IMR-90 (cell line): ENCODE data around the gene ZMIZ1. TPM values are rescaled to one million over a fixed set of nuclear protein-coding genes. Genes with fewer than 3 reads are reported as not detected.

Experiments used
- ATAC-seq: fragments of 200-7000 bp; cut with Tn5 transposase; 2 replicates; pipeline ENCODE4 v1.9.1; 2020; ENCODE audit warnings: low read depth, mild to moderate bottlenecking, moderate library complexity
- BruUV-seq: library from RNA; stranded (reverse); fragments of 400-500 nt; replicated peaks from 2 replicates; lab custom pipeline; 2021; lab: Mats Ljungman, UMichigan
- CTCF ChIA-PET: fragments of 300-600 bp; formaldehyde crosslinking; extraction: SDS; loops from one replicate; lab custom pipeline; 2021; ENCODE audit warnings: antibody characterized with exemption; lab: Yijun Ruan, JAX
- POLR2A ChIA-PET: fragments of 300-600 bp; sonication (Branson Sonifier 250); formaldehyde crosslinking; loops from one replicate; lab custom pipeline; 2022; ENCODE audit warnings: antibody characterized with exemption; ENCODE audit not compliant: unreplicated experiment; lab: Charles Lee
- DNase-seq: peaks from one replicate; pipeline ENCODE4 v3.0.0; 2013
- H2AFZ ChIP-seq: replicated peaks from 2 replicates; pipeline ENCODE3; 2013; ENCODE audit warnings: low read length, mild to moderate bottlenecking; ENCODE audit not compliant: poor library complexity
- H2AK5ac ChIP-seq: 2 replicates; pipeline ENCODE4 v1.6.1; 2013; ENCODE audit warnings: low read depth, low read length, inconsistent platforms
- H2AK9ac ChIP-seq: replicated peaks from 2 replicates; pipeline ENCODE3; 2013; ENCODE audit warnings: mild to moderate bottlenecking, low read depth, low read length, moderate library complexity; ENCODE audit not compliant: poor library complexity
- H2BK120ac ChIP-seq: 2 replicates; pipeline ENCODE4 v1.6.1; 2013; ENCODE audit warnings: low read depth, low read length, inconsistent platforms
- H2BK15ac ChIP-seq: 3 replicates; pipeline ENCODE4 v1.6.1; 2013; ENCODE audit warnings: low read depth, low read length, inconsistent platforms
- H2BK20ac ChIP-seq: 2 replicates; pipeline ENCODE4 v1.6.1; 2013; ENCODE audit warnings: low read depth, mild to moderate bottlenecking, inconsistent platforms, low read length, moderate library complexity
- H2BK5ac ChIP-seq: 2 replicates; pipeline ENCODE4 v1.6.1; 2013; ENCODE audit warnings: mild to moderate bottlenecking, low read depth, low read length, inconsistent platforms; ENCODE audit not compliant: poor library complexity, severe bottlenecking
- H3K14ac ChIP-seq: replicated peaks from 2 replicates; pipeline ENCODE4 v1.6.1; 2013; ENCODE audit warnings: low read depth, low read length, inconsistent platforms
- H3K18ac ChIP-seq: 2 replicates; pipeline ENCODE4 v1.6.1; 2013; ENCODE audit warnings: low read depth, low read length, control low read depth
- H3K23ac ChIP-seq: 2 replicates; pipeline ENCODE4 v1.6.1; 2013; ENCODE audit warnings: low read depth, low read length, inconsistent platforms
- H3K27ac ChIP-seq: 2 replicates; pipeline ENCODE4 v1.5.1; 2013; ENCODE audit warnings: mild to moderate bottlenecking, control low read depth, low read length; ENCODE audit not compliant: insufficient read depth
- H3K27me3 ChIP-seq: 2 replicates; pipeline ENCODE4 v1.6.1; 2013; ENCODE audit warnings: low read length; ENCODE audit not compliant: control insufficient read depth, insufficient read depth
- H3K36me3 ChIP-seq: 2 replicates; pipeline ENCODE4 v1.6.1; 2013; ENCODE audit warnings: low read length, mixed read lengths; ENCODE audit not compliant: control insufficient read depth, insufficient read depth
- H3K4ac ChIP-seq: 2 replicates; pipeline ENCODE4 v1.6.1; 2013; ENCODE audit warnings: low read depth, low read length, inconsistent platforms
- H3K4me1 ChIP-seq: 2 replicates; pipeline ENCODE4 v1.6.1; 2013; ENCODE audit warnings: low read length, mixed read lengths; ENCODE audit not compliant: control insufficient read depth, insufficient read depth
- H3K4me2 ChIP-seq: 2 replicates; pipeline ENCODE4 v1.6.1; 2013; ENCODE audit warnings: low read depth, mild to moderate bottlenecking, control low read depth, low read length, moderate library complexity
- H3K4me3 ChIP-seq: 2 replicates; pipeline ENCODE4 v1.5.1; 2013; ENCODE audit warnings: low read depth, mild to moderate bottlenecking, control low read depth, low read length, moderate library complexity; ENCODE audit not compliant: insufficient read depth
- H3K56ac ChIP-seq: 2 replicates; pipeline ENCODE4 v1.6.1; 2013; ENCODE audit warnings: low read length, inconsistent platforms; ENCODE audit not compliant: insufficient read depth; ENCODE audit errors: extremely low read depth
- H3K79me1 ChIP-seq, 2 experiments: 2 replicates each; pipeline ENCODE4 v1.6.1; 2013; ENCODE audit warnings: low read length in 2 of 2, inconsistent platforms in 1 of 2, low read depth in 1 of 2
- H3K9ac ChIP-seq: 2 replicates; pipeline ENCODE4 v1.6.1; 2013; ENCODE audit warnings: low read depth, low read length, control low read depth
- H3K9me1 ChIP-seq: 2 replicates; pipeline ENCODE4 v1.6.1; 2013; ENCODE audit warnings: low read length, inconsistent platforms; ENCODE audit not compliant: insufficient read depth
- H3K9me3 ChIP-seq: 2 replicates; pipeline ENCODE4 v1.6.1; 2013; ENCODE audit warnings: low read length; ENCODE audit not compliant: control insufficient read depth, insufficient read depth
- H4K20me1 ChIP-seq: 2 replicates; pipeline ENCODE4 v1.6.1; 2013; ENCODE audit warnings: low read length, inconsistent platforms; ENCODE audit not compliant: insufficient read depth
- H4K5ac ChIP-seq: 2 replicates; pipeline ENCODE4 v1.6.1; 2013; ENCODE audit warnings: mild to moderate bottlenecking, low read depth, low read length, control low read depth
- H4K8ac ChIP-seq, 2 experiments: 2 replicates each; pipeline ENCODE4 v1.6.1; 2013; ENCODE audit warnings: low read depth in 2 of 2, low read length in 2 of 2, control low read depth in 1 of 2, inconsistent platforms in 1 of 2
- H4K91ac ChIP-seq: 2 replicates; pipeline ENCODE4 v1.6.1; 2013; ENCODE audit warnings: low read depth, low read length, inconsistent platforms; ENCODE audit not compliant: insufficient read depth
- POLR2A ChIP-seq: IDR thresholded peaks from 2 replicates; pipeline ENCODE4 v1.6.1; 2012; ENCODE audit warnings: mild to moderate bottlenecking, low read depth, low read length
- WGBS, 2 experiments: methylation state at CpG; one replicate each; pipeline versions ENCODE4 v1.1.5 to v1.1.7; 2013; ENCODE audit warnings: missing lambda C conversion rate in 2 of 2; ENCODE audit not compliant: insufficient read length in 1 of 2; ENCODE audit errors: extremely low coverage in 2 of 2; 5-methylcytosine and 5-hydroxymethylcytosine counted together
- dilution Hi-C: fragments of 300-500 bp; cut with HindIII; formaldehyde crosslinking; loops from one replicate; pipeline ENCODE4 v1.14.3; 2018; ENCODE audit warnings: low sequenced_read_pairs; ENCODE audit not compliant: unreplicated experiment
- in situ Hi-C: fragments of 300-500 bp; cut with MboI; formaldehyde crosslinking; loops from 3 replicates; pipeline ENCODE4 v1.14.3; 2019; ENCODE audit warnings: low sequenced_read_pairs, inconsistent platforms, mixed read lengths
- intact Hi-C: fragments of 100-400 bp; cut with micrococcal nuclease; formaldehyde crosslinking; loops from 2 replicates; pipeline ENCODE4 v1.10.0; 2022
- polyA plus RNA-seq, 3 experiments: library from polyadenylated mRNA; depleted of rRNA; stranded (reverse); fragments of >200 nt; gene quantifications; 2 replicates each; pipeline ENCODE4 v1.2.3, GENCODE V29; 2012; ENCODE audit warnings: low replicate concordance in 1 of 3
- total RNA-seq: library from RNA; depleted of rRNA; stranded (reverse); fragments of >200 nt; gene quantifications from 2 replicates; pipeline ENCODE4 v1.2.3, GENCODE V29; 2012

ZMIZ1 gene
- total and polyA plus RNA-seq, 2 of the 4 experiments (the other 2 are of a cell fraction) = 6.6 to 48.7 TPM

DNA sequence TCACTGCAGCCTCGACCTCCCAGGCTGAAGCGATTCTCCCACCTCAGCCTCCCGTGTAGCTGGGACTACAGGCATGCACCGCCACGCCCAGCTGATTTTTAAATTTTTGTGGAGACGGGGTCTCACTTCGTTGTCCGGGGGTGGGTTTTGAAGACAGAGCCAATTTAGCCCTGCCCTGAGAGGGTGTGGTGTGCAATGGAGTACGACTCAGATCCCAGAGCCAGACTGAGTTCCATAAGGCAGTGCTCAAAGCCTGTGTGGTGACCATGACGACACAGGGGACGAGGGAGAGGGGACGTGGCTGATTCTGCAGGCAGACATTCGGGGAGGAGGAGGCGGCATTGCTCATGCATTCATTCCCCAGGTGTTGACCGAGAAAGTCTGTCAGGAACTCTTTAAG, 72.1 kb downstream of the ZMIZ1 start:
- Histone ChIP-seq H3K4me1 (peaks cover 68% of the 10 kb centered on the region), H4K8ac (peak overlapping the region; percentile 7 to 64; a peak in 3 of 4 replicates), H3K18ac (peak overlapping the region; percentile 2; the same call in 1 of the 2 replicates), H3K4me3 (no peak overlapping the region), H3K27ac (peak overlapping the region; percentile 96), H4K91ac (peak overlapping the region; percentile 88), H3K9ac (peak overlapping the region; percentile 21; the same call in 1 of the 2 replicates), H2BK15ac (peak overlapping the region; percentile 49; the same call in 1 of the 3 replicates), H3K9me3 (no peaks in the 10 kb centered on the region), H3K27me3 (no peaks in the 10 kb centered on the region), H3K36me3 (peaks cover 45% of the 10 kb centered on the region), H4K5ac (no peak overlapping the region), H3K56ac (no peak overlapping the region), H2AFZ (no peak overlapping the region), H3K4ac (peak overlapping the region; percentile 96), H4K20me1 (0 out of 2 replicates have a peak, but pooled peaks cover 11% of the 10 kb centered on the region), H2AK5ac (peak overlapping the region; percentile 97), H3K9me1 (peaks cover 51% of the 10 kb centered on the region), H3K14ac (peak overlapping the region; percentile 93), H2BK5ac (peak overlapping the region; percentile 89), H2BK20ac (peak overlapping the region; percentile 75), H2AK9ac (peak overlapping the region; percentile 66), H3K23ac (peak overlapping the region; percentile 61), H2BK120ac (peak overlapping the region; percentile 93), H3K79me1 (peaks cover 42 to 92% of the 10 kb centered on the region in 2 experiments), H3K4me2 (no peak overlapping the region)
- no peak for ATAC-seq
- peak; percentile 46 for DNase-seq
- intact Hi-C loops (no loop called here), dilution Hi-C loops (no loop called here), in situ Hi-C loops (no loop called here)
- no peak for TF ChIP-seq POLR2A
- WGBS, 2 experiments = 52% methylated on average over 9 of the region's 15 CpGs; no CpG with 5 or more reads in 1 of the 2 experiments
- no TSS peak for BruUV-seq
- ChIA-PET CTCF (no interaction called here), POLR2A (no interaction called here)
